Measurements from ENCODE around the gene FAM47E.

FAM47E gene

DNA sequence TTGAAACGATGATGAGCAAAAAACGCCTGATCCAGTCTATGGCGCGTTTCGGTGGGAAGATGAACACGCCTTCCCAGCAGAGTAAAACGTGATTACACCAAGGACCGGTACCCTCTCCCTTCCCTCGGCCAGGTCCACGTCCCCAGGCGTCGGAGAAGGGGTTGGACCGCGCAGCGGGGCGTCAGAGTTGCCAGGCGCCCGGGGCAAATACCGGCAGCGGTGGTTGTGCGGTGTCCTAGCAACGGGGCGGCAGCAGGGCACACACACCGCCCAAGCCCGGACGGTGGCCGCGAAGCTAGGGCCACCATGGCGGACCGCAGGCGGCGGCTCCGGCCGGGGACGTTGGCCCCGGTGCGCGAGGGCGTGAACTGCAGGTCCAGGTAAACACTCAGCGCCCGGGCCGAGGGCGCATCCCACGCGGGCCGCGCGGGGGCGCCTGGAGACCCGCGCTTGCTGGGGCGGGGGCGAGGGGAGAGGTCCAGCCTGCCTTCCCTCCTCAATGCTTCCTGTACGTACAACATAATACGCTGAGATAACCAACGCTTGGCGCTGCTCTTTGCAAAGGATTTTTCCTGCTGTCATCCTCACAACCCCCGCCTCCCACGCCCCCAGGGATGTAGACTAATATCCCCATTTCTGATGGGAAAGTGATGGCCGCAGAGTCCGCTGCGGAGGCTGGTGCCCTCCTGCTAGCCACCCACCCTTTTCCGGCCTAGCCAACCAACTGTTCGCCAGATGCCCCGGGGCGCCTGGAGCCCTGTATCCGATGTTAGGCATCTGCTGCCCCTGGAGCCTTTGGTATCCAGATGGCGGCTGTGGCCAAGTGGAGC, at the start of gene FAM47E:
TSS of gene FAM47E (plus strand) at position 281 of the 830 bp plus-strand sequence. CDS start at position 307, 26 bp downstream.
- H3K4me1 ChIP-seq (ENCODE audit: insufficient read depth, low read length) = peaks cover 9% of the 10 kb centered on the region; the same call in 1 of the 2 replicates
- no peaks in the 10 kb centered on the region for H3K9me3 ChIP-seq (ENCODE audit: insufficient read depth, low read depth, low read length)
- H3K36me3 ChIP-seq (ENCODE audit: insufficient read depth, low read depth, low read length) = no peaks in the 10 kb centered on the region
- peak within 1 kb of the TSS; percentile 70 for H3K4me3 ChIP-seq (ENCODE audit: low read length)
- H3K9ac ChIP-seq (ENCODE audit: low read depth, low read length) = peak within 1 kb of the TSS; percentile 50; the same call in 1 of the 2 replicates
- peaks cover 47% of the 10 kb centered on the region for H3K27me3 ChIP-seq (ENCODE audit: insufficient read depth, low read length)
- no peak within 1 kb of the TSS for H3K27ac ChIP-seq (ENCODE audit: low read length)

DNA sequence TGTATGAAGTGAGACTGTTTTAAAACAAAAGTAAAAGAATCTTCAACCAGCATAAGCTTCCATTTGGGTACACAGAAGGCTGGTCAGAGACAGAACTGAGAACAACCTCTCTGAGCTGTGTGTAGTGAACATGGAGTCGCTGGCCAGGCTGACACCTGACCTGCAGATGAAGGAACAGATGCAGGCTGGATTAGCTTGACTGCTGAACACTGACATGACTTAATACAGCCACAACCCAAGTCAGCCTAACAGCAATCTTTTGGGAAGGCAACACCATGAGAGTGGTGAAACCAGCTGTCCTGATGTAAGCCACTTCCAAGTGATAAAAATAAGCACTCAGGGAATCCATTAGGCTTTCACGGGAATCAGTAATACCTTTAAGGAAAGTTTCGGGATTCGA, 48.0 kb upstream of the FAM47E start:
- Histone ChIP-seq H3K9ac (ENCODE audit: low read depth, low read length) (no peak overlapping the region), H3K4me3 (ENCODE audit: low read length) (no peak overlapping the region), H3K4me1 (ENCODE audit: insufficient read depth, low read length) (peaks cover under 1% of the 10 kb centered on the region; the same call in 1 of the 2 replicates), H3K36me3 (ENCODE audit: insufficient read depth, low read depth, low read length) (no peaks in the 10 kb centered on the region), H3K9me3 (ENCODE audit: insufficient read depth, low read depth, low read length) (no peaks in the 10 kb centered on the region), H3K27me3 (ENCODE audit: insufficient read depth, low read length) (no peaks in the 10 kb centered on the region), H3K27ac (ENCODE audit: low read length) (no peak overlapping the region)

- Histone ChIP-seq H3K27me3 (ENCODE audit: insufficient read depth, low read length) (no peaks in the 10 kb centered on the region), H3K4me3 (ENCODE audit: low read length) (no peak overlapping the region), H3K36me3 (ENCODE audit: insufficient read depth, low read depth, low read length) (no peaks in the 10 kb centered on the region), H3K27ac (ENCODE audit: low read length) (no peak overlapping the region), H3K9me3 (ENCODE audit: insufficient read depth, low read depth, low read length) (no peaks in the 10 kb centered on the region), H3K4me1 (ENCODE audit: insufficient read depth, low read length) (no peaks in the 10 kb centered on the region; the same call in 1 of the 2 replicates), H3K9ac (ENCODE audit: low read depth, low read length) (no peak overlapping the region)
These were observed 46.6 kb upstream of the FAM47E start for GRCh38 chr4:76204936-76205335.

DNA sequence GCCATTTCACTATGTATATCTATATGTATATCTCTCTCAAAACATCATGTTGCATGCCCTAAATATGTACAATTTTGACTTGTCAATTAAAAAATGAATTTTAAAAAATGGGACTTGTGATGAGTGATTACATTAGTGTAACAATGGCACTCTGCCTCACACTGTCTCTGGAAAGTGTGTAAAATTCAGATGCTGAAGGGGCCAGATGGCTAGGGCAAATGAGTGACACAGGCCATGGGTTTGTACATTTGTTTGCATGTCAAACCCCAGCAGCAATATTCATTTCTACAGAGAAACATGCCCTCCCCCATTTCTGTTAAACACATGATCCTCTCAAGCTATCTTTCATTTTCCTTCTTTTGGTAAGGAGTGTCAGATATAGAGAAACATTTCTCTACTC, 46.0 kb upstream of the FAM47E start:
- Histone ChIP-seq H3K4me3 (ENCODE audit: low read length) (no peak overlapping the region), H3K36me3 (ENCODE audit: insufficient read depth, low read depth, low read length) (no peaks in the 10 kb centered on the region), H3K9me3 (ENCODE audit: insufficient read depth, low read depth, low read length) (no peaks in the 10 kb centered on the region), H3K27ac (ENCODE audit: low read length) (no peak overlapping the region), H3K9ac (ENCODE audit: low read depth, low read length) (no peak overlapping the region), H3K27me3 (ENCODE audit: insufficient read depth, low read length) (no peaks in the 10 kb centered on the region), H3K4me1 (ENCODE audit: insufficient read depth, low read length) (no peaks in the 10 kb centered on the region)

DNA sequence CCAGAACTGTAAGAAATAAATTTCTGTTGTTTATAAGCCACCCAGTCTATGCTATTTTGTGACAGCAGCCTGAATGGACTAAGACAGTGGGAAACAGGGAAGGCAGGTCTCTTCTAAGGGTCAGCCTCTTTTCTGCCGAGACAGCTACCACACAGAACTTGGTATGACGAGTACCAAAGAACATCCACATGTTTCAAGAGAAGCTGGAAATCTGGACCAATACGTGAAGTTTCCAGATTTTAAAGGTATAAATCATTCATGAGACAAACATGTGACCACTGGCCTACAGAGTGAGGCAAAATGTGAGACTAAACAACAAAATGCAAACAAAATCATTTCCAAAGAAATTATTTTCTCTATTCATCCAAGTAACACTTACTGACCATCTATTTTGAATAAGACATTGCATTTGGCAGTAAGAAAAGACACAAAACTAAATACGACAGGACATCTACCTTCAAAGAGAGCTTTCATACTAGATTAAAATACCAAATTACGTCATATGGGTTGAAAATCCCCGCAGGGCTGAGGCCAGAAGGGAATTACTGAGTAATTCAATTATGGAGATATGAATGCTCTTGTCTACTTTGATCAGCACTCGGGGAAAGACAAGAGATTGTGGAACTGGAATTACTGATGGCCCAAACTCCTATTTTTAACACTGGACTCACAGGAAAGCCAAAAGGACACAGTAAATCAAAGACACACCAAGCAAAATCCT, 45.1 kb upstream of the FAM47E start:
- H3K9me3 ChIP-seq (ENCODE audit: insufficient read depth, low read depth, low read length) = no peaks in the 10 kb centered on the region
- no peak overlapping the region for H3K27ac ChIP-seq (ENCODE audit: low read length)
- no peak overlapping the region for H3K4me3 ChIP-seq (ENCODE audit: low read length)
- no peak overlapping the region for H3K9ac ChIP-seq (ENCODE audit: low read depth, low read length)
- H3K27me3 ChIP-seq (ENCODE audit: insufficient read depth, low read length) = no peaks in the 10 kb centered on the region
- no peaks in the 10 kb centered on the region for H3K4me1 ChIP-seq (ENCODE audit: insufficient read depth, low read length)
- no peaks in the 10 kb centered on the region for H3K36me3 ChIP-seq (ENCODE audit: insufficient read depth, low read depth, low read length)

- H3K9ac ChIP-seq (ENCODE audit: low read depth, low read length) = no peak overlapping the region
- 0 out of 2 replicates have a peak, but pooled peaks cover 2% of the 10 kb centered on the region for H3K4me1 ChIP-seq (ENCODE audit: insufficient read depth, low read length)
- no peaks in the 10 kb centered on the region for H3K9me3 ChIP-seq (ENCODE audit: insufficient read depth, low read depth, low read length)
- H3K36me3 ChIP-seq (ENCODE audit: insufficient read depth, low read depth, low read length) = no peaks in the 10 kb centered on the region
- peaks cover 2% of the 10 kb centered on the region; the same call in 1 of the 2 replicates for H3K27me3 ChIP-seq (ENCODE audit: insufficient read depth, low read length)
- H3K4me3 ChIP-seq (ENCODE audit: low read length) = no peak overlapping the region
- no peak overlapping the region for H3K27ac ChIP-seq (ENCODE audit: low read length)
These were observed 44.0 kb upstream of the FAM47E start for GRCh38 chr4:76207549-76207948.

- Histone ChIP-seq H3K4me3 (ENCODE audit: low read length) (no peak overlapping the region), H3K4me1 (ENCODE audit: insufficient read depth, low read length) (0 out of 2 replicates have a peak, but pooled peaks cover 4% of the 10 kb centered on the region), H3K27me3 (ENCODE audit: insufficient read depth, low read length) (peaks cover 7% of the 10 kb centered on the region; the same call in 1 of the 2 replicates), H3K36me3 (ENCODE audit: insufficient read depth, low read depth, low read length) (no peaks in the 10 kb centered on the region), H3K9ac (ENCODE audit: low read depth, low read length) (no peak overlapping the region), H3K9me3 (ENCODE audit: insufficient read depth, low read depth, low read length) (no peaks in the 10 kb centered on the region), H3K27ac (ENCODE audit: low read length) (no peak overlapping the region)
These were observed 43.3 kb upstream of the FAM47E start for GRCh38 chr4:76208005-76208765.

DNA sequence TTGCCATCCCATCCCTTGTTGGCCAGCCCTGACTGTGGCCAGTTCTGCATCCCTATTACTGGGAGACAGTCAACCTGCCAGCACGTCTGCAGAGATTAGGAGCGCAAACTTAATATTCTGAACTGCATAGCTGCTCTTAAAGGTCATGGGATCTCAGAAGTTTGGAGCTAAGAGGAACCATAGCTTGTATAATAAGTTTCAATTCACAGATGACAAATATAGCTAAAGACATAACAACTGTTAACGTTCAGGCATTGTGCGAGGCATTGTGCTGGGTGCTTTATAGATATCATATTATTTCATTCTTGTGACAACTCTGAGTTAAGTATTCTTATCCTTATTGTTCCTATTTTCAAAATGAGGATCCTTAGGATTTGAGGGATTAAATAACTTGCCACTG, 41.6 kb upstream of the FAM47E start:
- Histone ChIP-seq H3K4me3 (ENCODE audit: low read length) (no peak overlapping the region), H3K9ac (ENCODE audit: low read depth, low read length) (no peak overlapping the region), H3K27ac (ENCODE audit: low read length) (no peak overlapping the region), H3K27me3 (ENCODE audit: insufficient read depth, low read length) (peaks cover 9% of the 10 kb centered on the region), H3K9me3 (ENCODE audit: insufficient read depth, low read depth, low read length) (no peaks in the 10 kb centered on the region), H3K4me1 (ENCODE audit: insufficient read depth, low read length) (peaks cover 11% of the 10 kb centered on the region), H3K36me3 (ENCODE audit: insufficient read depth, low read depth, low read length) (no peaks in the 10 kb centered on the region)

DNA sequence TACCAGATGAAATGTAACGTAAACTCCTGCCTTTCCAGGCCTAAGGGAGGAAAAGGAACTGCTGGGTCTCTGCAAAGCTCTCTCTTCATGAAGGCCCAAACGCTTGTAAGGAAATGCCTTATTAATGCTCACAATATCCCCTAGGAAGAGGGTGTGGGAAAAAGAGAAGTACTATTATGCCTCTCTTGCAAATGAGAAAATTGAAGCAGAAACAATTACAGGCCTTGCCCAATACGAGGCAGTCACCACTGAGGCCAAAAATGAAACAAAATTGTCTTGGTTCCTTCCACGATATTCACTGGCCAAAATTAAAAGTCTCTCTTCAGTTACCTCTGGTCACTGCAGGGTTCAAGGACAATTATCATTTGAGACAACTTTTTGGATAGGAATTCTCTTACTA, 41.1 kb upstream of the FAM47E start:
- H3K27ac ChIP-seq (ENCODE audit: low read length) = no peak overlapping the region
- no peak overlapping the region for H3K9ac ChIP-seq (ENCODE audit: low read depth, low read length)
- peaks cover 14% of the 10 kb centered on the region for H3K4me1 ChIP-seq (ENCODE audit: insufficient read depth, low read length)
- no peaks in the 10 kb centered on the region for H3K9me3 ChIP-seq (ENCODE audit: insufficient read depth, low read depth, low read length)
- no peak overlapping the region for H3K4me3 ChIP-seq (ENCODE audit: low read length)
- no peaks in the 10 kb centered on the region for H3K36me3 ChIP-seq (ENCODE audit: insufficient read depth, low read depth, low read length)
- H3K27me3 ChIP-seq (ENCODE audit: insufficient read depth, low read length) = peaks cover 15% of the 10 kb centered on the region

- Histone ChIP-seq H3K9ac (ENCODE audit: low read depth, low read length) (peak overlapping the region; percentile 86; the same call in 1 of the 2 replicates), H3K27me3 (ENCODE audit: insufficient read depth, low read length) (peaks cover 23% of the 10 kb centered on the region), H3K4me1 (ENCODE audit: insufficient read depth, low read length) (peaks cover 14% of the 10 kb centered on the region), H3K36me3 (ENCODE audit: insufficient read depth, low read depth, low read length) (no peaks in the 10 kb centered on the region), H3K9me3 (ENCODE audit: insufficient read depth, low read depth, low read length) (no peaks in the 10 kb centered on the region), H3K27ac (ENCODE audit: low read length) (no peak overlapping the region), H3K4me3 (ENCODE audit: low read length) (peak overlapping the region; percentile 88)
These were observed 39.5 kb upstream of the FAM47E start for GRCh38 chr4:76211769-76212708.

All from iPS-20b (cell line).